Thymus (tissue), 11 donors: ENCODE measurements around the gene ZNF283. TPM values are rescaled to one million over a fixed set of nuclear protein-coding genes. Genes with fewer than 3 reads are reported as not detected.
"Not testable (repeated sequence)": the region's sequence is repeated elsewhere in the genome, so short reads cannot be mapped to it uniquely, and the experiment has no call there.

Experiments
- DNase-seq, 9 donors: peaks; one replicate each; pipeline ENCODE4 v3.0.0-alpha.2; 2013; ENCODE audit warnings: low spot score in 9 of 9, low read depth in 6 of 9, missing footprints in 1 of 9
- H3K27ac ChIP-seq, 2 donors: one replicate each; pipeline ENCODE4 v1.5.1; 2013; ENCODE audit warnings: control low read depth in 1 of 2, low read depth in 1 of 2, low read length in 1 of 2, mild to moderate bottlenecking in 1 of 2, moderate library complexity in 1 of 2
- H3K27me3 ChIP-seq, 2 donors: one replicate each; pipeline ENCODE4 v1.5.1; 2013; ENCODE audit warnings: low read length in 1 of 2; ENCODE audit not compliant: control insufficient read depth in 2 of 2, insufficient read depth in 1 of 2
- H3K36me3 ChIP-seq, 2 donors: one replicate each; pipeline ENCODE4 v1.5.1; 2013; ENCODE audit warnings: low read length in 1 of 2, mild to moderate bottlenecking in 1 of 2, moderate library complexity in 1 of 2; ENCODE audit not compliant: control insufficient read depth in 2 of 2, insufficient read depth in 2 of 2
- H3K4me1 ChIP-seq, 2 donors: one replicate each; pipeline ENCODE4 v1.5.1; 2013; ENCODE audit warnings: low read length in 2 of 2; ENCODE audit not compliant: control insufficient read depth in 2 of 2, insufficient read depth in 2 of 2
- H3K4me3 ChIP-seq, 2 donors: one replicate each; pipeline ENCODE4 v1.5.1; 2013; ENCODE audit warnings: low read length in 2 of 2, control low read depth in 1 of 2, mild to moderate bottlenecking in 1 of 2
- H3K9me3 ChIP-seq, 2 donors: one replicate each; pipeline ENCODE4 v1.5.1; 2013; ENCODE audit warnings: low read length in 1 of 2, mild to moderate bottlenecking in 1 of 2; ENCODE audit not compliant: control insufficient read depth in 2 of 2, insufficient read depth in 1 of 2
- WGBS: extraction: QIAGEN DNeasy Blood & Tissue Kit; methylation state at CpG from one replicate; pipeline ENCODE4 v1.1.7; 2013; 5-methylcytosine and 5-hydroxymethylcytosine counted together
- polyA plus RNA-seq: library from polyadenylated mRNA; stranded (reverse); fragments of 200-250 nt; gene quantifications from one replicate; pipeline ENCODE4 v1.2.3, GENCODE V29; 2013
- total RNA-seq: library from RNA; stranded (reverse); fragments of 120-200 nt; gene quantifications from one replicate; pipeline ENCODE4 v1.2.4, GENCODE V29; 2013
- donor health status: healthy.

The ZNF283 gene
- total and polyA plus RNA-seq, 2 donors = 4.6 to 5.9 TPM

DNA sequence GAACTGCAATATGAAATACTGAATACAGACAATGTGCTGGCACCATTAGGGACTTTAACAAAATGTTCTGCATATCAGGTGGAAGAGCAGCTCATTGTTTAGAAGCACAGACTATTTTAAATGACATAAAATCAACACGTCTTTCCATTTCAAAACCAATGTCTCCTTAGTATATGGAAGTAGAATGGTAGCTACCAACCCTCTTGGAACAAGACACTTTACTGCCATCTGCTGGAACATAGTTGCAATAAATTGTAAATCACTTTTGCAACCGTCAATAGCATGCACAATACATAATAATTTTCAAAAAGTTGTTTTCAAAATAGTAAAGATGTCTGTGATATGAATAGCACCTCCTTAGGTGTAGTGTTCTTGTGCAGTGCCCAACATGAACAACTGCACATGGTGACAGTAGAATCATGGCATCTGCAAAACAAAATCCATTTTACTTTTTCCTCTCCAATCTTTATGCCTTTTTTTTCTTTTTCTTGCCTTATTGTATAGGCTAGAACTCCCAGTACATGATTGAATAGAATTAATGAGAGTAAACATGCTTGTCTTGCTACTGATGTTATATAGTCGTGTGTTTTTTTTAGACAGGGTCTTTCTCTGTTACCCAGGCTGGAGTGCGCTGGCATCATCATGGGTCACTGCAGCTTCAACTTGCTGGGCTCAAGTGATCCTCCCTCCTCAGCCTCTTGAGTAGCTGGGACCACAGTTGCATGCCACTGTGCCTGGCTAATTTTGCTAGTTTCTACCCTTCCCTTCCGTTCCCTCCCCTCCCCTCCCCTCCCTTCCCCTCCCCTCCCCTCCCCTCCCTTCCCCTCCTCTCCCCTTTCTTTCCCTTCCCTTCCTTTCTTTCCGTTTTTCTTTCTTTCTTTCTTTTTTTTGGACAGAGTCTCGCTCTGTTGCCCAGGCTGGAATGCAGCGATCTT lies 17.1 kb upstream of the ZNF283 start:
- H3K27me3 ChIP-seq = no peaks in the 10 kb centered on the region
- H3K4me1 ChIP-seq = no peaks in the 10 kb centered on the region
- no peaks in the 10 kb centered on the region for H3K9me3 ChIP-seq
- H3K36me3 ChIP-seq = no peaks in the 10 kb centered on the region
- H3K27ac ChIP-seq = no peak overlapping the region
- 40% methylated on average over 8 of the region's 8 CpGs for WGBS
- peak in 6 of 9 donors; percentile 14 to 66 (median 42) for DNase-seq
- H3K4me3 ChIP-seq = no peak overlapping the region

- DNase-seq = no peak
- no peaks in the 10 kb centered on the region for H3K4me1 ChIP-seq
Measured at GRCh38 chr19:43811837-43812236, 15.3 kb upstream of the ZNF283 start.

GRCh38 chr19:43812259-43812658 lies 14.9 kb upstream of the ZNF283 start:
- no peak for DNase-seq
- Histone ChIP-seq H3K9me3 (no peaks in the 10 kb centered on the region), H3K4me3 (no peak overlapping the region), H3K36me3 (no peaks in the 10 kb centered on the region), H3K27ac (no peak overlapping the region), H3K4me1 (no peaks in the 10 kb centered on the region), H3K27me3 (no peaks in the 10 kb centered on the region)
- WGBS = 90% methylated on average over 1 of the region's 1 CpG

More at GRCh38 chr19:43811837-43812236, 15.3 kb upstream of the ZNF283 start:
- Histone ChIP-seq H3K9me3 (no peaks in the 10 kb centered on the region), H3K4me3 (no peak overlapping the region), H3K27ac (no peak overlapping the region), H3K36me3 (no peaks in the 10 kb centered on the region), H3K27me3 (no peaks in the 10 kb centered on the region)
- WGBS = 63% methylated on average over 1 of the region's 1 CpG

DNA sequence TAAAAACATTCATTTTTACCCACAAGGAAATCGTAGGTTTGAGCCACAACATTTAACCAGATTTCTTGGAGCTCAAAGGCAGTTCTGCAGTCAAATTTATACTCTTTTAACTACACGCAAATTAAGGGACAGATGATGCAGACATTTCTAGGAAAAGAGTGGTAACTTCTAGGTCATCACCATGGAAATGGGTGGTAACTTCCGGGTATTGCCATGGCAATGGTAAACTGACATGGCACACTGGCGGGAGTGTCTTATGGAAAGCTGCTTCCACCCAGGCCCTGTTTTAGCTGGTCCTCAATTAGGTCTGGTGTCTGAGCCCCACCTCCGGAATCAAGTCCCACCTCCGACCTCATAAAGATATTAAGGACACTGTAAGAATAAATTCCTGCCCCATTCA lies 14.4 kb upstream of the ZNF283 start:
- Histone ChIP-seq H3K9me3 (no peaks in the 10 kb centered on the region), H3K4me1 (no peaks in the 10 kb centered on the region), H3K27ac (no peak overlapping the region), H3K4me3 (no peak overlapping the region), H3K27me3 (no peaks in the 10 kb centered on the region), H3K36me3 (no peaks in the 10 kb centered on the region)
- 89% methylated on average over 6 of the region's 6 CpGs for WGBS
- no peak for DNase-seq

DNA sequence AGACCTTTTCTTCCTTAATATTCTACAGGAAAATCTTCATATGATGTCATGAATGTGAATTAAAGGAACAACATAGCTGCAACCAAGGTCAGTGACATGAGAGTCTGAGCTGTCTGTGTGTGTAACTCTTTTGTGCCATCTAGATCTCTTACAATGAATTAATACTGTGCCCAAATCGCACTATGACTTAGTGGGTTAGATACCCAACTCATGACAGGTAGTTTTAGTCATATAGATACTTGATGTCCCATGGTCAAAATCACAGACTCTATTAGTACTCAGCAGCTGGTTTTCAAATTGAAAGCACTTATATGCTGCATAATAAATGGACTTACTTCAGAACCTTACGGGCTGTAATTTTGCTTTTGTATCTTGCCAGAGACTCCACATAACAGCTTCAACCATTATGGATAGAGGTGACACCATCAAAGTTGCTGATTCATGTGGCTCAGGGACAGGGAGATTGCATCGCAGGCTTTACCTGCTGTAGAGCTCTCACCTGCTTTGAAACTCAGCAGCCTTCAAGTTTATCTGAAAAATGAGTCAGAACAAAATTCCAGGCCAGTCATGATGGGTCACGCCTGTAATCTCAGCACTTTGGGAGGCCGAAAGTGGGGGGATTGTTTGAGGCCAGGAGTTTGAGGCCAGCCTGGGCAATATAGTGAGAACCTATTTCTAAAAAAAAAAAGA lies 12.3 kb upstream of the ZNF283 start:
- H3K9me3 ChIP-seq = no peaks in the 10 kb centered on the region
- 93% methylated on average over 5 of the region's 5 CpGs for WGBS
- H3K4me1 ChIP-seq = no peaks in the 10 kb centered on the region
- H3K4me3 ChIP-seq = no peak overlapping the region
- H3K36me3 ChIP-seq = no peaks in the 10 kb centered on the region
- DNase-seq = no peak
- no peak overlapping the region for H3K27ac ChIP-seq
- peaks cover 0 to 6% of the 10 kb centered on the region in 2 donors for H3K27me3 ChIP-seq

DNA sequence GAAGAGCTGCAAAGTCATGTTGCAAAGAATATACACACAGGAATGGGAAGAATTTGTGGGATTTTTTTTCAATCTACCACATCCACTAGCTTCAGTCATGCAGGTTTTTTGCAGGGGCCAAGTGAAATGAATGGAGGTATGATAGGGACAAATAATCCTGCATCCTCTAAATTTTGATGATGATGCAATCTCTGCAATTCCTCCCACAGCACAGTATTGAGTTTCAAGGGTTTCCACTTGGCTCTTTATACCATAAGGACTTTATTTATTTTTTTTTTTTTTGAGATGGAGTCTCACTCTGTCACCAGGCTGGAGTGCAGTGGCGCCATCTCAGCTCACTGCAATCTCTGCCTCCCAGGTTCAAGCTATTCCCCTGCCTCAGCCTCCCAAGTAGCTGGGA lies 9.7 kb upstream of the ZNF283 start:
- not testable (repeated sequence) for H3K36me3 ChIP-seq, H3K9me3 ChIP-seq, DNase-seq, H3K4me3 ChIP-seq, H3K27ac ChIP-seq, H3K4me1 ChIP-seq
- WGBS = 79% methylated on average over 1 of the region's 1 CpG
- H3K27me3 ChIP-seq = peaks cover 12 to 23% of the 10 kb centered on the region in 2 donors

- H3K27ac ChIP-seq = no peak overlapping the region
- H3K4me3 ChIP-seq = no peak overlapping the region
- peaks cover 12 to 23% of the 10 kb centered on the region in 2 donors for H3K27me3 ChIP-seq
- no peak for DNase-seq
- peaks cover 0 to 5% of the 10 kb centered on the region in 2 donors for H3K9me3 ChIP-seq
- H3K36me3 ChIP-seq = no peaks in the 10 kb centered on the region
- peaks cover 0 to 7% of the 10 kb centered on the region in 2 donors for H3K4me1 ChIP-seq
- WGBS = 89% methylated on average over 5 of the region's 5 CpGs
Measured at GRCh38 chr19:43818500-43818899, 8.6 kb upstream of the ZNF283 start.

DNA sequence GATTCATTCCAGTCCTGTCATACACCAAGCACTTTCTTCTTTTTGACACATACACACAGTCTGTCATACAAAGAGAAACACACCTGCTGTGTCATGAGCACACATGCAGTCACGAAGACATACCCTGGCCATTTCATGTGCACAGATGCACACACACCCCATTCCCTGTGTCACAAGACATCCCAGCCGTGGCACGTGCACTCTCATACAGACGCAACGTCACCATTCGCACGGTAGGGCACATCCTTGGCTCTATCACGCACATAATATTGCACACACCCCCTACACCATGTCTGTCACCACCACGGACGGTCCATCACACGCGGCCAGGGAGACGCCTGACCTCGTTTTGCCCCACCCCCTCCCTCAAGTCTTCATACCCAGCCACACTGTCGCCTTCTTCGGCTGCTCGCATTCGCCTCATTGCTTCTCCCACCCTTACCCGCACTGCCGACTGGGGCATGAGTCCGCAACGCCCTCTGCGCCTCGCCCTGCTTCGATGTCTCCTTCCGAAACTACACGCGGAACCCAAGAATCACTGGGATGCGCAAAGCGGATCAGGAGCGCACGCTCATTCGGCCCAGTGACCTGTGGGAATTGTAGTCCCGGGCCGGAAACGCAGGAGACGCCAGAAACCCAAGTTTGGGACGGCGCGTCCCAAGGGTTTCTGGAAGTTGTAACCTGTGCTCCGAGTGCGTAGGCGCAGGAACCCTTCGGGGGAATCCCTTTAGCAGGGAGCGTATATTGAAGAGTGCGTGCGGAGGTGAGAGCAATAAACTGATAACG lies 6.8 kb upstream of the ZNF283 start:
- Histone ChIP-seq H3K27me3 (peaks cover 12 to 23% of the 10 kb centered on the region in 2 donors), H3K9me3 (peaks cover 0 to 5% of the 10 kb centered on the region in 2 donors), H3K4me3 (peak overlapping the region; percentile 8 to 29), H3K27ac (no peak overlapping the region), H3K4me1 (peaks cover 0 to 7% of the 10 kb centered on the region in 2 donors), H3K36me3 (no peaks in the 10 kb centered on the region)
- no peak for DNase-seq
- 22% methylated on average over 48 of the region's 48 CpGs for WGBS
